Prostate gland (tissue), 2 donors: Measurements from ENCODE around the gene MEA1.

Experiments used
- CTCF ChIP-seq, 4 experiments: fragments of 200-600 bp in 2 of 4; fragments of 450-650 bp in 2 of 4; sonication (generic) in 2 of 4; IDR thresholded peaks; 1 replicate in 3 of 4; 2 replicates in 1 of 4; pipeline ENCODE4 v1.5.1; 2016 to 2019; ENCODE audit warnings: antibody characterized with exemption in 4 of 4, mild to moderate bottlenecking in 2 of 4, moderate library complexity in 2 of 4
- POLR2A ChIP-seq: fragments of 450-650 bp; IDR thresholded peaks from one replicate; pipeline ENCODE4 v1.6.1; 2016; ENCODE audit warnings: antibody characterized with exemption, mild to moderate bottlenecking
- POLR2AphosphoS5 ChIP-seq: sonication (generic); formaldehyde crosslinking; IDR thresholded peaks from one replicate; pipeline ENCODE4 v1.6.1; 2017; ENCODE audit warnings: antibody characterized with exemption

DNA sequence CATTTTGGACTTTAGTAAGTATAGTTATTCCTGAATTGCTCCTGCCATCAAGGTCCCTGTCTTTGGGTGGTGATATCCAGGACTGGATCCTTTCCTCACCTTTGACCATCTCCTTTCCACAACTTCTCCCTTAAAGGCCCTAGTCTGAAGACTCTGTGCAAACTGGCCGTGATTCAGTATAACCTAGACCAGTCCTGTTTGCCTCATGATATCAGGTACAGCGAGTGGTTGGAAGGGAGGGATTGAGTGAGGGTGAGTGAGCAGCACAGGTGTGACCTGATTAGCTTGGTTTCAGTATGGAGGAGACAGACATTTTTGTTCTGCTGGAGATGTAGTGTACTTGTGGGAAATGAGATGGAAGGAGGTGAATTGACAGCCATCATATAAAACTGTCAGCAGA is 5.4 kb upstream of the MEA1 start:
- TF ChIP-seq CTCF (IDR thresholded peaks at IDR 0.05) (no peak), POLR2AphosphoS5 (no peak), POLR2A (no peak)
